Kidney tubule cell (primary cell): ENCODE results near the gene GOLGA6L9.
"Not testable (repeated sequence)": the region's sequence is repeated elsewhere in the genome, so short reads cannot be mapped to it uniquely, and the experiment has no call there.

Experiments
- DNase-seq: peaks from one replicate; pipeline ENCODE4 v3.0.0-alpha.2; 2018; ENCODE audit warnings: low spot score

GOLGA6L9 gene

DNA sequence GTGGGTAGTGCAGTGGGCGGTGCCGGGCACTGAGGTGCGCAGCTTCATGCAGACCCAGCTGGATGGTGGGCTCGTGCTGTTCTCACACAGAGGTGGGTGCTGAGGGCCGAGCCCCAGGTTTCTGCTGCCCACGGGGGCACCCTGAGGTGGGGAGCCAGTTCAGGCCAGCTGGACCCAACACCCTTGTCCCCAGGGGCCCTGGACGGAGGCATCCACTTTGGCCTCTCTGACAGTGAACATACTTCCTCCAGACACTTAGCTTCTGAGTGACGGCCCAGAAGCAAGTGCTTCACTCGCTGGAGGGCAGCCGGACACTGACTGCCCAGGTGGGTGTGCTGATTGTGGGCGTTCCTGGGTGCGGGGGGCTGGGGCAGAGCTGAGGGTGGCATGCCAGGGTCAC is 39.8 kb downstream of the GOLGA6L9 start:
- not testable (repeated sequence) for DNase-seq

DNA sequence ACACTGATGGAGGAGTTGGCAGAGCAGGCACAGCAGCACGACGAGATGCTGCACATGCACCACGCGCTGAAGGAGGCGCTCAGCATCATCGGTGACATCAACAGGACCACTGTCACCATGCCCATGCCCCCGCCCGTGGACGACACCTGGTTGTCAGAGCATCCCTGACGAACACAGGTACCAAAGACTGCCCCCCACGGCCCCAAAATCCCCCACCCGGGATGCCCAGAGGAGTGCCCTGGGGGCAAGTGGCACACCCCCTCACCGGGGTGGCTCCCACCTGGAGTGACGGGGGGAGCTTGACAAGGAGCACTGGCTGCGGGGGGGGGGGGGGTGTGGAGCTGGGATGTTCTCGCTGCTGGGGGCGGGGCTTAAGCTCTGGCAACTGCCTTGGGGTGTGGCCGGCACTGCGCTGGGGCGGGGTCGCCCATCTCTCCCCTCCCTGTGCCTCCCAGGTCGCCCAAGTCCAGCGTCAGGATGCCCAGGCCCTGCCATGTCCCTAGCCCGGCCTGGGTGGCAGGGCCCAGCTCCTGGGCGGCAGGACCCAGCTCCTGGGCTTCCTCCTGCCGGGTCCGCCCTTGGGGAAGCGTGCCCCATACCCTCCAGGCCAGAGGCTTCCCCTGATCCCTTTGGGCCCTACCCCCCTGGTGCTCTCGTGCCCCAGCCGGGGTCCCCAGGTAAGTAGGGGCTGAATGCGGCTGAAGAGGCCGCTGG is 42.8 kb downstream of the GOLGA6L9 start:
- DNase-seq = peak; percentile 1

DNA sequence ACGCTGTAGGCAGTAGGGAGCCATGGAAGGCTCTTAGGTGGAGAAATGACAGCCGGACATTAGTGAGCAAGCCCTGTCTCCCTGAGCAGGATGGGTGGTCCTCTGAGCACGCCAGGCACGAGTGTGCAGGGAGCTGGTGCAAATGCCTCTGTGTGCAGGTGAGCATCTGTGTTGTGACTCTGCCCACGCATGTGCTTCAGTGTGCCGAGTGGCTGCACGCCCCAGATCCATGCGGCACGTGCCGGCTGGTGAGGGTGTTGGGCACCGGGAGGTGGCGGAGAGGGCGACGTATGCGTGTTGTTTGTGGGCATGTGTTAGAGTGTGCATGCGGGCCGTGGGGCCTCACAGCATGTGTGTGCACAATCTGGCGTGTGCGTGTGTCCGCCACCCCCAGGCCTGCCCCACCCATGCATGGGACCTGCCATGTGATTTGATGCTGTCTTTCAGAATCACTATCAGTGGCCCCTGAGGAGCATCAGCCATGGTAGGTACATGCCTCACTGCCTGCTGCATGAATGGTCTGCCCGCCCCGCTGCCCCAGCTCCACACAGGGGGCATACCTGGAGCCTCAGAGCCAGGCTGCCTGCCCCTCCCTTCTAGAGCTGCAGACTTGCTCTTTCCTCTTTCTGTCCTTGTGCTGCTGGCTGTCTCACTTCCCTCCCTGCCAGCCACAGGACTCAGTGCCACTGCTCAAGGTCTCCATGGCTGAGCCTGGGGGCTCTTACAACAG is 45.1 kb downstream of the GOLGA6L9 start:
- DNase-seq = not testable (repeated sequence)

DNA sequence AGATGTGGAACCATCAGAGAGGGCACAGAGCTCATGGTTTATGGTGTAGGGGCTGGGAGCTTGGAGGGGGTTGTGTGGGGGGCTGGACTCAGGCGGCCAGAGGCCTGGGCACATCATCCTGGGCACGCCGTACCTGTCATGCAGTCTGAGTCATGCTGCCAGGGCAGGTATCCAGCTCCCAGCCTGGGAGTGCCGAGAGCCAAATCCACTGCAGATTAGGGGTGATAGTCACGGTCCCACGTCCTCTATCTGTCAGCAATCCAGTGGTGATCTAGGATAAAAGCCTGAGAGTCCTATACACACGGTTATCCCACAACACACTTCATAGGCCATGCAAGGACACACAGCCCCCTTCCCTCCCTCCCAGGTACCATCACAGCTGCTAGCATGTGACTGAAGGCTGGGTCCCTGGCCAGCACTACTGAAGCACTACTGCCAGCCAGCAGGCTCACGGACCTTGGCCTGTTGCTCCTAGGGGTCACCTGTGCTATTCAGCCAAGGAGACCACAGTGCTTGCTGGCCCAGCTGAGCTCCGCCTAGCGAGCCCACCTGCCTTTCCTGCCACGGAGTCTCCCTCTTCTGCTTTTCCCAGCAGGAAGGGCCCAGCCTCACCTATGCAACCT is 45.8 kb downstream of the GOLGA6L9 start:
- DNase-seq = not testable (repeated sequence)

DNA sequence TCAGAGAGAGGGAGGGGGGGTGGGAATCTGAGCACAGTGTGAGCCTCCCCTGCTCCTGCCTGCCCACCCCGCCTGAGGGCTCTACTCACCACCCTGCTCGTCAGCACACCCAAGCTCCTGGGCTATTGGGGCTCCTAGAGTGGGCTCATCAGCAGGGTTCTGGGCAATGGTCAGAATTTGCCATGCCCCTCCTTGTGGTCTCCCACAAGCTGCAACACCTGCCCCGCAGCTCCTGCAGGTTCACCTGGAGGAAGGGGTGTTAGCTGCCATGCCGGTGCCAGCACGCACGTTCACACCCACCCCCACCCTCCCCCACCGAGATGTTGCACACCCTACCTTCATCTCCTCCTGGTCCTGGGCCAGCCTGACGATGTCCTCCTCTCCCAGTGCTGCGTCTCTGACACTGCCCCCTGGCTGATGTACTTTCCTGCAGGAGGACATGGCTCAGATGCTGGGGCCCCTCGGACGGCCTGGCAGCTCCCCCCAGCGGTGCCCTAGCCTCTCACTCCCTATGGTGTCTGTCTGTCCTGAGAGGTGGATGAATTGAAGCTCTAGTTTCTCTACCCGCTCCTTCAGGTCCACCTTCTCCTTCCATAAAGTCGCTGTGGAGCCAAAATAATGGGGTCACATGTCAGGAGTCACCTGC is 47.2 kb downstream of the GOLGA6L9 start:
- not testable (repeated sequence) for DNase-seq

DNA sequence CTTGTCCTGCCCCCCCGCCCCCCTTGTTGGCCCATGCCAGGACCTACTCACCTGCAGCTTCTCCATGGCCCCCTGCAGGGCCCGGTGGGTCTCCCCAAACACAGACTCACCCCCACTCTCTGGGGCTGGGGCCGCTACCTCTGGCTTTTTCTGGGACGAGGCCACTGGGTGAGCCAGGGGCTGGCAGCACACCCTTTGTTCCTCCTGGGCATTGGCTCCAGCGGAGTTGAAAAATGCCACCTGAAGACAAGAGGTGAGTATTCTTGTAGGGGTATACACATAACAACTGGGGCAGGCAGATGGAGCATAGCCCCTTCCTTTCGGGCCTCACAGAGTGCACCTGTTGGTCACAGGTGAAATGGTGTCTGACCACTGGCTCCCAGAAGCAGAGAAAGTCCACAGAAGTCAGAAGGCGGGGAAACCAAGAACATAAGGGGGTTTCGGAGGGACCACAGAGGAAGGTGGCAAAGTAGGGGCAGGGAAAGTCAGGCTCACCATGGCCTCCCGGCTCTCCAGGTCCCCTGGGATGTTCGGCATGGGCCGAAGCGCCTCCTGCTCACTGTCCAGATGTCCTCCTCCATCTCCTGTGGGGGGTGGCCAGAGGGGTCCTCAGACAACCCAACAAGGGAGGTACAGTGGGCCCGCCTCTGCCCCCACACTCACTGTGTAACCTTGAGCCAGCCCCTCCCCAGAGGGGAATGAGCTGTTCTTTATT is 47.9 kb downstream of the GOLGA6L9 start:
- not testable (repeated sequence) for DNase-seq
